ENCODE results near the gene FEZF2. TPM values are rescaled to one million over a fixed set of nuclear protein-coding genes. Genes with fewer than 3 reads are reported as not detected.

The FEZF2 gene
- total RNA-seq (ENCODE audit: low replicate concordance) = 7.6 and 9.1 TPM in 2 replicates

- Histone ChIP-seq H3K36me3 (no peaks in the 10 kb centered on the region), H3K4me2 (peak within 1 kb of the TSS; percentile 81), H3K9ac (no peak within 1 kb of the TSS), H3K4me3 (peak within 1 kb of the TSS; percentile 46), H3K9me3 (ENCODE audit: low read depth) (no peaks in the 10 kb centered on the region), H3K4me1 (peaks cover 72% of the 10 kb centered on the region), H3K27me3 (peaks cover 100% of the 10 kb centered on the region), H3K79me2 (ENCODE audit: low read depth) (no peaks in the 10 kb centered on the region), H2AFZ (replicated peaks) (no peak within 1 kb of the TSS), H3K27ac (peak within 1 kb of the TSS; percentile 34), H3F3A (ENCODE audit: low read depth) (peaks cover 84% of the 10 kb centered on the region), H4K20me1 (ENCODE audit: low read depth) (peaks cover 92% of the 10 kb centered on the region)
- Mint-ChIP-seq H3K27me3 (ENCODE audit: insufficient read depth, low read depth) (peaks cover 86% of the 10 kb centered on the region), H3K36me3 (peaks cover 11% of the 10 kb centered on the region), H3K4me3 (peak within 1 kb of the TSS; percentile 87), H3K4me1 (peaks cover 59% of the 10 kb centered on the region), H3K9me3 (peaks cover 4% of the 10 kb centered on the region), H3K27ac (peak within 1 kb of the TSS; percentile 90)
- TF ChIP-seq EZH2 (IDR thresholded peaks at IDR 0.05) (peak; percentile 94), EZH2phosphoT487 (IDR thresholded peaks at IDR 0.05) (peak; percentile 85), CTCF (IDR thresholded peaks at IDR 0.05) (no peak)
- peak; percentile 79 for DNase-seq (ENCODE audit: low spot score)
These were observed at the start of gene FEZF2 for GRCh38 chr3:62373215-62373614. FEZF2 (minus strand) TSS chr3:62373550; CDS start chr3:62372868, 682 bp downstream.

GRCh38 chr3:62421207-62421606, 47.9 kb upstream of the FEZF2 start:
- Mint-ChIP-seq H3K9me3 (peaks cover 6% of the 10 kb centered on the region), H3K4me3 (no peak overlapping the region), H3K36me3 (peaks cover 2% of the 10 kb centered on the region), H3K27ac (no peak overlapping the region), H3K4me1 (peaks cover 29% of the 10 kb centered on the region), H3K27me3 (ENCODE audit: insufficient read depth, low read depth) (peaks cover 25% of the 10 kb centered on the region)
- Histone ChIP-seq H3K4me1 (peaks cover 18% of the 10 kb centered on the region), H3F3A (ENCODE audit: low read depth) (peaks cover 17% of the 10 kb centered on the region), H3K9ac (no peak overlapping the region), H4K20me1 (ENCODE audit: low read depth) (peaks cover 59% of the 10 kb centered on the region), H2AFZ (replicated peaks) (no peak overlapping the region), H3K4me3 (no peak overlapping the region), H3K27me3 (peaks cover 100% of the 10 kb centered on the region), H3K27ac (no peak overlapping the region), H3K79me2 (ENCODE audit: low read depth) (no peaks in the 10 kb centered on the region), H3K4me2 (no peak overlapping the region), H3K36me3 (no peaks in the 10 kb centered on the region), H3K9me3 (ENCODE audit: low read depth) (no peaks in the 10 kb centered on the region)
- TF ChIP-seq CTCF (IDR thresholded peaks at IDR 0.05) = no peak
- TF ChIP-seq EZH2phosphoT487 (IDR thresholded peaks at IDR 0.05) = no peak
- no peak for TF ChIP-seq EZH2 (IDR thresholded peaks at IDR 0.05)
- DNase-seq (ENCODE audit: low spot score) = no peak

- TF ChIP-seq EZH2phosphoT487 (IDR thresholded peaks at IDR 0.05) (peak; percentile 100), CTCF (IDR thresholded peaks at IDR 0.05) (no peak)
- peaks cover 40% of the 10 kb centered on the region for H3F3A ChIP-seq (ENCODE audit: low read depth)
- H3K27ac ChIP-seq = peak overlapping the region; percentile 90
- Mint-ChIP-seq H3K27me3 (ENCODE audit: insufficient read depth, low read depth) (peaks cover 26% of the 10 kb centered on the region), H3K27ac (peak overlapping the region; percentile 75), H3K36me3 (no peaks in the 10 kb centered on the region), H3K4me1 (peaks cover 49% of the 10 kb centered on the region), H3K4me3 (peak overlapping the region; percentile 67), H3K9me3 (no peaks in the 10 kb centered on the region)
- H3K36me3 ChIP-seq = no peaks in the 10 kb centered on the region
- DNase-seq (ENCODE audit: low spot score) = peak; percentile 61
- no peak overlapping the region for H2AFZ ChIP-seq (replicated peaks)
- peaks cover 30% of the 10 kb centered on the region for H3K4me1 ChIP-seq
- peaks cover 80% of the 10 kb centered on the region for H4K20me1 ChIP-seq (ENCODE audit: low read depth)
- no peaks in the 10 kb centered on the region for H3K79me2 ChIP-seq (ENCODE audit: low read depth)
- H3K4me2 ChIP-seq = peak overlapping the region; percentile 72
- H3K27me3 ChIP-seq = peaks cover 91% of the 10 kb centered on the region
- no peaks in the 10 kb centered on the region for H3K9me3 ChIP-seq (ENCODE audit: low read depth)
- peak overlapping the region; percentile 21 for H3K4me3 ChIP-seq
- H3K9ac ChIP-seq = no peak overlapping the region
These were observed 42.8 kb upstream of the FEZF2 start for GRCh38 chr3:62416144-62416543.
